H9 (cell line): Measurements from ENCODE around the gene ACVR1C. TPM values are rescaled to one million over a fixed set of nuclear protein-coding genes. Genes with fewer than 3 reads are reported as not detected.

Experiments
- DNase-seq: peaks from one replicate; pipeline ENCODE4 v3.0.0-alpha.2; 2017
- H2AFZ ChIP-seq: one replicate; pipeline ENCODE4 v1.6.1; 2013; ENCODE audit warnings: mild to moderate bottlenecking, low read length, control low read depth, moderate library complexity
- H2AK5ac ChIP-seq: 2 replicates; pipeline ENCODE4 v1.6.1; 2013; ENCODE audit warnings: low read length, control low read depth, mixed read lengths; ENCODE audit not compliant: insufficient read length
- H2BK120ac ChIP-seq: one replicate; pipeline ENCODE4 v1.6.1; 2013; ENCODE audit warnings: low read depth, mild to moderate bottlenecking, low read length, control low read depth, inconsistent platforms; ENCODE audit not compliant: poor library complexity, severe bottlenecking
- H2BK12ac ChIP-seq: 2 replicates; pipeline ENCODE4 v1.6.1; 2013; ENCODE audit warnings: low read length, control low read depth, mixed read lengths, low read depth; ENCODE audit not compliant: insufficient read length
- H2BK15ac ChIP-seq: 2 replicates; pipeline ENCODE4 v1.6.1; 2013; ENCODE audit warnings: low read depth, low read length, control low read depth
- H2BK20ac ChIP-seq: one replicate; pipeline ENCODE4 v1.6.1; 2013; ENCODE audit warnings: low read depth, mild to moderate bottlenecking, low read length, control low read depth, inconsistent platforms; ENCODE audit not compliant: poor library complexity, severe bottlenecking
- H2BK5ac ChIP-seq: 2 replicates; pipeline ENCODE4 v1.6.1; 2013; ENCODE audit warnings: low read length, control low read depth, mixed read lengths; ENCODE audit not compliant: insufficient read length
- H3K14ac ChIP-seq: 2 replicates; pipeline ENCODE4 v1.6.1; 2013; ENCODE audit warnings: low read length, control low read depth; ENCODE audit not compliant: insufficient read depth
- H3K18ac ChIP-seq: 2 replicates; pipeline ENCODE4 v1.6.1; 2013; ENCODE audit warnings: low read depth, mild to moderate bottlenecking, mixed read lengths, low read length, control low read depth; ENCODE audit not compliant: insufficient read length
- H3K23ac ChIP-seq: 2 replicates; pipeline ENCODE4 v1.6.1; 2013; ENCODE audit warnings: low read length, control low read depth, mixed read lengths, low read depth; ENCODE audit not compliant: insufficient read length
- H3K23me2 ChIP-seq: 2 replicates; pipeline ENCODE4 v1.6.1; 2013; ENCODE audit warnings: low read depth, mild to moderate bottlenecking, mixed read lengths, low read length, control low read depth; ENCODE audit not compliant: insufficient read length, poor library complexity, severe bottlenecking
- H3K27ac ChIP-seq: 2 replicates; pipeline ENCODE4 v1.5.1; 2013; ENCODE audit warnings: low read length, control low read depth, mixed read lengths, low read depth; ENCODE audit not compliant: insufficient read length
- H3K27me3 ChIP-seq: 2 replicates; pipeline ENCODE4 v1.6.1; 2013; ENCODE audit warnings: low read length, control low read depth, inconsistent platforms; ENCODE audit not compliant: insufficient read depth
- H3K4ac ChIP-seq: 2 replicates; pipeline ENCODE4 v1.6.1; 2013; ENCODE audit warnings: low read depth, mild to moderate bottlenecking, control low read depth, inconsistent platforms, low read length, moderate library complexity
- H3K4me1 ChIP-seq: 2 replicates; pipeline ENCODE4 v1.6.1; 2013; ENCODE audit warnings: low read length, control low read depth, inconsistent platforms; ENCODE audit not compliant: insufficient read depth
- H3K4me2 ChIP-seq: 2 replicates; pipeline ENCODE4 v1.6.1; 2013; ENCODE audit warnings: low read length, control low read depth, mixed read lengths; ENCODE audit not compliant: insufficient read length, insufficient read depth
- H3K56ac ChIP-seq: 2 replicates; pipeline ENCODE4 v1.6.1; 2013; ENCODE audit warnings: low read depth, mild to moderate bottlenecking, mixed read lengths, low read length, control low read depth; ENCODE audit not compliant: insufficient read length
- H3K79me1 ChIP-seq: 2 replicates; pipeline ENCODE4 v1.6.1; 2013; ENCODE audit warnings: low read depth, mild to moderate bottlenecking, moderate library complexity, low read length, control low read depth, inconsistent platforms; ENCODE audit not compliant: insufficient read depth, poor library complexity, severe bottlenecking
- H3K79me2 ChIP-seq: 2 replicates; pipeline ENCODE4 v1.6.1; 2013; ENCODE audit warnings: low read length, control low read depth, inconsistent platforms; ENCODE audit not compliant: insufficient read depth
- H3K9ac ChIP-seq: 2 replicates; pipeline ENCODE4 v1.6.1; 2013; ENCODE audit warnings: low read length, control low read depth, mixed read lengths; ENCODE audit not compliant: insufficient read length; ENCODE audit errors: extremely low read depth
- H3K9me3 ChIP-seq: one replicate; pipeline ENCODE4 v1.6.1; 2013; ENCODE audit warnings: low read depth, low read length, inconsistent platforms; ENCODE audit not compliant: control insufficient read depth
- H3T11ph ChIP-seq: one replicate; pipeline ENCODE4 v1.6.1; 2013; ENCODE audit warnings: mild to moderate bottlenecking, low read length, control low read depth, inconsistent platforms
- H4K20me1 ChIP-seq: one replicate; pipeline ENCODE4 v1.6.1; 2013; ENCODE audit not compliant: control insufficient read depth, insufficient read length, insufficient read depth
- H4K5ac ChIP-seq: 2 replicates; pipeline ENCODE4 v1.6.1; 2013; ENCODE audit warnings: low read depth, mild to moderate bottlenecking, mixed read lengths, low read length, control low read depth; ENCODE audit not compliant: insufficient read length
- H4K8ac ChIP-seq: replicated peaks from 2 replicates; pipeline ENCODE4 v1.6.1; 2013; ENCODE audit warnings: low read length, control low read depth, mixed read lengths, low read depth; ENCODE audit not compliant: insufficient read length
- H4K91ac ChIP-seq: 2 replicates; pipeline ENCODE4 v1.6.1; 2013; ENCODE audit warnings: low read depth, mild to moderate bottlenecking, moderate library complexity, mixed read lengths, low read length, control low read depth; ENCODE audit not compliant: insufficient read length
- H3K27ac Mint-ChIP-seq, 3 experiments: 2 replicates in 2 of 3; 3 replicates in 1 of 3; pipeline ENCODE4 v1.8.0; 2020 to 2021; ENCODE audit warnings: mixed read lengths in 3 of 3, mild to moderate bottlenecking in 1 of 3, moderate library complexity in 1 of 3
- H3K27me3 Mint-ChIP-seq: 2 replicates; pipeline ENCODE4 v1.8.0; 2021; ENCODE audit warnings: low read depth, mild to moderate bottlenecking, moderate library complexity, mixed read lengths
- H3K36me3 Mint-ChIP-seq, 3 experiments: 2 replicates in 2 of 3; 3 replicates in 1 of 3; pipeline ENCODE4 v1.8.0; 2020 to 2021; ENCODE audit warnings: low read depth in 3 of 3, mixed read lengths in 3 of 3; ENCODE audit not compliant: insufficient read depth in 1 of 3
- H3K4me1 Mint-ChIP-seq, 2 experiments: 2 replicates each; pipeline ENCODE4 v1.8.0; 2020; ENCODE audit warnings: mixed read lengths in 2 of 2
- H3K4me3 Mint-ChIP-seq, 2 experiments: 2 replicates in 1 of 2; 3 replicates in 1 of 2; pipeline ENCODE4 v1.8.0; 2020 to 2021; ENCODE audit warnings: mild to moderate bottlenecking in 2 of 2, mixed read lengths in 2 of 2, moderate library complexity in 1 of 2
- H3K9me3 Mint-ChIP-seq, 2 experiments: 2 replicates in 1 of 2; 3 replicates in 1 of 2; pipeline ENCODE4 v1.8.0; 2020; ENCODE audit warnings: mild to moderate bottlenecking in 2 of 2, mixed read lengths in 2 of 2, moderate library complexity in 1 of 2
- total RNA-seq: library from RNA; stranded (reverse); gene quantifications from 2 replicates; pipeline ENCODE4 v1.2.1, GENCODE V29; 2021
- TF ChIP-seq, protein P1 (sequence below): fragments of 200-600 bp; sonication (generic); conservative IDR thresholded peaks from 3 replicates; pipeline ENCODE4 v1.8.0; 2021; ENCODE audit warnings: antibody characterized with exemption, mild to moderate bottlenecking

ACVR1C gene
- total RNA-seq, 1 experiment from 2014 or later: 0.81 TPM

DNA sequence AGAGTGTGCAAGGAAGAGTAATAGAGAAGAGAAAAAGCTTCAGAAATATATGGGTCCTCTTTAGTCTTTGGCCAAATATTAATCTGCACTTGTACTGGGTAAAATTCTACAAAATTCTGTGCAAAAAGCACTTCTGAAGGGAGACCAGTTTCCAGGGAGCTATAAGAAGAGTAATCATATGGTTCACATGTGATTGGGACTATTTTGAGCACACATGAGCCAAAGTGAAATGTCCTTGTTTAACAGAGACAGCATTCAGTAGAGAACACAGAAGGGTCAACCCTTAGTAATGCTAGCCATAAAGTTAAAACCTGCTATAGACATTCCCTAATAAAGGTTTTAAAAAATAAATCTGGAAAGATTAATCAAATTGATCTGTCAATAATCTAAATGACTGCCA is 49.3 kb upstream of the ACVR1C start:
- Mint-ChIP-seq H3K9me3 (no peaks in the 10 kb centered on the region), H3K4me1 (no peaks in the 10 kb centered on the region)

More for the DNA sequence above, 49.3 kb upstream of the ACVR1C start:
- Histone ChIP-seq H4K91ac (no peak overlapping the region), H4K8ac (no peak overlapping the region), H3K4ac (no peak overlapping the region), H2BK120ac (no peak overlapping the region), H2BK20ac (no peak overlapping the region), H3K79me2 (no peaks in the 10 kb centered on the region), H3K23ac (no peak overlapping the region), H3K56ac (no peak overlapping the region), H4K5ac (no peak overlapping the region), H3K27ac (no peak overlapping the region), H2AK5ac (no peak overlapping the region), H3K18ac (no peak overlapping the region), H2BK12ac (no peak overlapping the region), H3K9ac (no peak overlapping the region), H2AFZ (no peak overlapping the region), H2BK5ac (no peak overlapping the region), H3T11ph (no peak overlapping the region), H3K4me2 (no peak overlapping the region), H3K27me3 (peaks cover 3% of the 10 kb centered on the region; the same call in 1 of the 2 replicates), H3K14ac (no peak overlapping the region), H3K9me3 (no peaks in the 10 kb centered on the region), H3K23me2 (no peaks in the 10 kb centered on the region), H3K4me1 (no peaks in the 10 kb centered on the region), H3K79me1 (no peaks in the 10 kb centered on the region), H4K20me1 (no peaks in the 10 kb centered on the region), H2BK15ac (no peak overlapping the region)
- no peak for DNase-seq
- H3K27me3 Mint-ChIP-seq: peaks cover 57% of the 10 kb centered on the region
- no peak overlapping the region for H3K4me3 Mint-ChIP-seq
- TF ChIP-seq, protein P1, sequence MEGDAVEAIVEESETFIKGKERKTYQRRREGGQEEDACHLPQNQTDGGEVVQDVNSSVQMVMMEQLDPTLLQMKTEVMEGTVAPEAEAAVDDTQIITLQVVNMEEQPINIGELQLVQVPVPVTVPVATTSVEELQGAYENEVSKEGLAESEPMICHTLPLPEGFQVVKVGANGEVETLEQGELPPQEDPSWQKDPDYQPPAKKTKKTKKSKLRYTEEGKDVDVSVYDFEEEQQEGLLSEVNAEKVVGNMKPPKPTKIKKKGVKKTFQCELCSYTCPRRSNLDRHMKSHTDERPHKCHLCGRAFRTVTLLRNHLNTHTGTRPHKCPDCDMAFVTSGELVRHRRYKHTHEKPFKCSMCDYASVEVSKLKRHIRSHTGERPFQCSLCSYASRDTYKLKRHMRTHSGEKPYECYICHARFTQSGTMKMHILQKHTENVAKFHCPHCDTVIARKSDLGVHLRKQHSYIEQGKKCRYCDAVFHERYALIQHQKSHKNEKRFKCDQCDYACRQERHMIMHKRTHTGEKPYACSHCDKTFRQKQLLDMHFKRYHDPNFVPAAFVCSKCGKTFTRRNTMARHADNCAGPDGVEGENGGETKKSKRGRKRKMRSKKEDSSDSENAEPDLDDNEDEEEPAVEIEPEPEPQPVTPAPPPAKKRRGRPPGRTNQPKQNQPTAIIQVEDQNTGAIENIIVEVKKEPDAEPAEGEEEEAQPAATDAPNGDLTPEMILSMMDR: no peak
- no peak overlapping the region for H3K27ac Mint-ChIP-seq
- H3K36me3 Mint-ChIP-seq: no peaks in the 10 kb centered on the region
